GM23248 (cell line): ENCODE data around the gene WDR27. TPM values are rescaled to one million over a fixed set of nuclear protein-coding genes. Genes with fewer than 3 reads are reported as not detected.

ENCODE experiments used
- DNase-seq: peaks from one replicate; pipeline ENCODE4 v3.0.0-alpha.2; 2015
- H2AFZ ChIP-seq: fragments of 200-600 bp; sonication (generic); 2 replicates; pipeline ENCODE4 v1.6.1; 2016; ENCODE audit warnings: antibody characterized with exemption
- H3F3A ChIP-seq: fragments of 200-600 bp; sonication (generic); 2 replicates; pipeline ENCODE4 v1.6.1; 2016; ENCODE audit warnings: mild to moderate bottlenecking, antibody characterized with exemption, mixed run types; ENCODE audit not compliant: insufficient read depth
- H3K27ac ChIP-seq: fragments of 200-600 bp; sonication (generic); 2 replicates; pipeline ENCODE4 v1.5.1; 2016; ENCODE audit warnings: mild to moderate bottlenecking
- H3K27me3 ChIP-seq: fragments of 200-600 bp; sonication (generic); replicated peaks from 2 replicates; pipeline ENCODE4 v1.6.1; 2016; ENCODE audit warnings: mild to moderate bottlenecking; ENCODE audit not compliant: insufficient read depth
- H3K36me3 ChIP-seq: fragments of 200-600 bp; sonication (generic); 2 replicates; pipeline ENCODE4 v1.6.1; 2016; ENCODE audit warnings: low read depth, mild to moderate bottlenecking
- H3K4me1 ChIP-seq: fragments of 200-600 bp; sonication (generic); 2 replicates; pipeline ENCODE4 v1.6.1; 2016; ENCODE audit warnings: mild to moderate bottlenecking; ENCODE audit not compliant: insufficient read depth
- H3K4me2 ChIP-seq: fragments of 200-600 bp; sonication (generic); one replicate; pipeline ENCODE4 v1.6.1; 2016; ENCODE audit warnings: mild to moderate bottlenecking; ENCODE audit not compliant: unreplicated experiment
- H3K4me3 ChIP-seq: fragments of 200-600 bp; sonication (generic); 2 replicates; pipeline ENCODE4 v1.5.1; 2016; ENCODE audit warnings: mild to moderate bottlenecking
- H3K79me2 ChIP-seq: fragments of 200-600 bp; sonication (generic); 2 replicates; pipeline ENCODE4 v1.6.1; 2016; ENCODE audit warnings: mild to moderate bottlenecking; ENCODE audit not compliant: insufficient read depth
- H3K9ac ChIP-seq: fragments of 200-600 bp; sonication (generic); 2 replicates; pipeline ENCODE4 v1.6.1; 2016; ENCODE audit warnings: mild to moderate bottlenecking
- H3K9me2 ChIP-seq: fragments of 200-600 bp; sonication (generic); 2 replicates; pipeline ENCODE4 v1.6.1; 2016; ENCODE audit warnings: mixed run types, mild to moderate bottlenecking, moderate library complexity; ENCODE audit not compliant: insufficient read depth
- H3K9me3 ChIP-seq: fragments of 200-600 bp; sonication (generic); one replicate; pipeline ENCODE4 v1.6.1; 2017; ENCODE audit warnings: low read depth
- H4K20me1 ChIP-seq: fragments of 200-600 bp; sonication (generic); 2 replicates; pipeline ENCODE4 v1.6.0; 2016; ENCODE audit not compliant: insufficient read depth
- EZH2 ChIP-seq: fragments of 200-600 bp; sonication (generic); IDR thresholded peaks from 2 replicates; pipeline ENCODE4 v1.6.1; 2018; ENCODE audit warnings: antibody characterized with exemption, mild to moderate bottlenecking; ENCODE audit not compliant: insufficient read depth, poor library complexity, severe bottlenecking
- EZH2phosphoT487 ChIP-seq: fragments of 200-600 bp; sonication (generic); IDR thresholded peaks from 2 replicates; pipeline ENCODE4 v1.6.1; 2018; ENCODE audit warnings: antibody characterized with exemption, moderate library complexity, mild to moderate bottlenecking, low read depth; ENCODE audit not compliant: insufficient read depth
- WGBS, 2 experiments: methylation state at CpG; one replicate each; pipeline ENCODE4 v1.1.6; 2015 to 2017; ENCODE audit warnings: low lambda C conversion rate in 2 of 2, low coverage in 1 of 2; ENCODE audit errors: missing lambda C conversion rate in 2 of 2; 5-methylcytosine and 5-hydroxymethylcytosine counted together
- in situ Hi-C: fragments of 300-500 bp; cut with MboI; formaldehyde crosslinking; loops from 2 replicates; pipeline ENCODE4 v1.15.0; 2020
- polyA plus RNA-seq: library from polyadenylated mRNA; unstranded; fragments of >200 nt; fragmentation: Nextera tagmentation; extraction: Ambion mirVana; gene quantifications from 2 replicates; pipeline ENCODE4 v1.2.1, GENCODE V29; 2016
- total RNA-seq: library from RNA; depleted of rRNA; stranded (reverse); fragments of >200 nt; shearing (Covaris generic); gene quantifications from 2 replicates; pipeline ENCODE4 v1.2.3, GENCODE V29; 2014

Gene WDR27
- total and polyA plus RNA-seq, 2 experiments from 2014 or later, result 9.2 to 9.3 TPM

DNA sequence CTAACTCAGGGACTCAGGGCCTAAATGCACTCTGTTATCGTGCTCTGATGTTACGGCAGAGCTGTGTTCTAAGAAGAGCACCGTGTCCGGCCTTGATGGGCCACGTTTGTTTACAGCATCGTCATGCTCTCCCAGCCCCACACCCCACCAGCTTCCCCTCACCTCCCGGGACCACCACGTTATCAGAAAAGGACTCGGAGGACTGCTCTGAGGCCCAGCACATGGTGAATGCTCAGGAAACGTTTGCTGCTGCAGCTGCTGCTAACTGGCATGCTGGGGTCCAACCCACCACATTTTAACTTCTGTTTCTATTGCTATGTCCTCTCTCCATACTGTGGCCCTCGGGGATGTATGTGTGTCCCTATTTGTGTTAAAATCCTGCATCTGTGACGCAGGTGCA is 50.3 kb downstream of the WDR27 start:
- in situ Hi-C loops, result no loop called here
- H3K4me2 ChIP-seq, result no peak overlapping the region
- no peak for DNase-seq
- H3K36me3 ChIP-seq, result no peaks in the 10 kb centered on the region; the same call in 1 of the 2 replicates
- no peak for TF ChIP-seq EZH2
- TF ChIP-seq EZH2phosphoT487, result no peak
- no peaks in the 10 kb centered on the region for H3K9me3 ChIP-seq
- no peak overlapping the region for H3K27ac ChIP-seq
- 94 to 95% methylated on average over 12 of the region's 12 CpGs for WGBS, 2 experiments
- no peaks in the 10 kb centered on the region for H4K20me1 ChIP-seq
- no peaks in the 10 kb centered on the region for H3K27me3 ChIP-seq
- H3F3A ChIP-seq, result no peaks in the 10 kb centered on the region
- no peak overlapping the region for H2AFZ ChIP-seq
- H3K9me2 ChIP-seq, result no peaks in the 10 kb centered on the region
- no peaks in the 10 kb centered on the region for H3K79me2 ChIP-seq
- H3K9ac ChIP-seq, result no peak overlapping the region
- no peaks in the 10 kb centered on the region for H3K4me1 ChIP-seq
- no peak overlapping the region for H3K4me3 ChIP-seq

DNA sequence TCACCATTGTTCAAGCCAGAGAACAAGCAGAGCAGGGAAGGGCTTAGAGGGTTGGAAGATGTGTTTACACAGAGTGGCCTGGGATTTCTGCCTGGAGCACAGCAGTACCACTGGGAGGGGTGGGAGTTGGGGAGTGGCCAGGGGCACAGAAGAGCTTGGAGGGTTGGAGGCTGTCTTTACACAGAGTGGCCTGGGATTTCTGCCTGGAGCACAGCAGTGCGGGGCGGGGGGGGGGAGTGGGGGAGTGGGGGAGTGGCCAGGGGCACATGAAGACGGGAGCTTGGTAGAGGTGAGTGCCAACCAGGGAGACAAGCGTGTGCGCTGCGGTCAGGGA is 50.9 kb downstream of the WDR27 start:
- Histone ChIP-seq H3K4me2 (no peak overlapping the region), H3K4me1 (no peaks in the 10 kb centered on the region), H3K9ac (no peak overlapping the region), H3K27me3 (no peaks in the 10 kb centered on the region), H3K27ac (no peak overlapping the region), H3K36me3 (no peaks in the 10 kb centered on the region; the same call in 1 of the 2 replicates), H3K79me2 (no peaks in the 10 kb centered on the region), H3K4me3 (no peak overlapping the region), H3K9me3 (no peaks in the 10 kb centered on the region), H3F3A (no peaks in the 10 kb centered on the region), H3K9me2 (no peaks in the 10 kb centered on the region), H2AFZ (no peak overlapping the region), H4K20me1 (no peaks in the 10 kb centered on the region)
- in situ Hi-C loops, result no loop called here
- no peak for DNase-seq
- TF ChIP-seq EZH2 (no peak), EZH2phosphoT487 (no peak)
- WGBS, 2 experiments, result 91 to 100% methylated on average over 3 to 6 of the region's 6 CpGs

GRCh38 chr6:169650241-169650958 is 51.4 kb downstream of the WDR27 start:
- H3K4me1 ChIP-seq, result no peaks in the 10 kb centered on the region
- no peaks in the 10 kb centered on the region for H4K20me1 ChIP-seq
- no peak overlapping the region for H3K4me3 ChIP-seq
- H3K9me3 ChIP-seq, result no peaks in the 10 kb centered on the region
- in situ Hi-C loops, result no loop called here
- no peaks in the 10 kb centered on the region for H3K27me3 ChIP-seq
- H2AFZ ChIP-seq, result no peak overlapping the region
- no peak for DNase-seq
- H3K4me2 ChIP-seq, result no peak overlapping the region
- no peaks in the 10 kb centered on the region for H3F3A ChIP-seq
- no peak for TF ChIP-seq EZH2
- no peak for TF ChIP-seq EZH2phosphoT487
- no peaks in the 10 kb centered on the region for H3K79me2 ChIP-seq
- WGBS, 2 experiments, result 92 to 100% methylated on average over 2 to 3 of the region's 3 CpGs
- H3K36me3 ChIP-seq, result no peaks in the 10 kb centered on the region; the same call in 1 of the 2 replicates
- H3K27ac ChIP-seq, result no peak overlapping the region
- H3K9me2 ChIP-seq, result no peaks in the 10 kb centered on the region
- no peak overlapping the region for H3K9ac ChIP-seq

GRCh38 chr6:169648617-169649016 is 53.2 kb downstream of the WDR27 start:
- in situ Hi-C loops, result loop anchor here (25.0 kb wide), 1 partner anchor 736 kb away; no protein-coding TSS in a partner anchor
- DNase-seq, result no peak
- WGBS, 2 experiments, result 94 to 97% methylated on average over 9 of the region's 9 CpGs
- H3K27ac ChIP-seq, result no peak overlapping the region
- no peaks in the 10 kb centered on the region for H3K4me1 ChIP-seq
- no peaks in the 10 kb centered on the region for H3K79me2 ChIP-seq
- no peaks in the 10 kb centered on the region for H3K27me3 ChIP-seq
- no peak overlapping the region for H3K4me3 ChIP-seq
- no peaks in the 10 kb centered on the region for H4K20me1 ChIP-seq
- H3F3A ChIP-seq, result no peaks in the 10 kb centered on the region
- TF ChIP-seq EZH2 (no peak), EZH2phosphoT487 (no peak)
- H2AFZ ChIP-seq, result no peak overlapping the region
- H3K9ac ChIP-seq, result no peak overlapping the region
- no peaks in the 10 kb centered on the region for H3K9me3 ChIP-seq
- H3K36me3 ChIP-seq, result no peaks in the 10 kb centered on the region; the same call in 1 of the 2 replicates
- no peak overlapping the region for H3K4me2 ChIP-seq
- no peaks in the 10 kb centered on the region for H3K9me2 ChIP-seq

- H3K4me2 ChIP-seq, result no peak overlapping the region
- H3K79me2 ChIP-seq, result no peaks in the 10 kb centered on the region
- H3K27ac ChIP-seq, result no peak overlapping the region
- no peaks in the 10 kb centered on the region for H4K20me1 ChIP-seq
- no peaks in the 10 kb centered on the region for H3F3A ChIP-seq
- no peak overlapping the region for H2AFZ ChIP-seq
- WGBS, 2 experiments, result 71 to 72% methylated on average over 10 of the region's 10 CpGs
- no peak for DNase-seq
- TF ChIP-seq EZH2phosphoT487 (no peak), EZH2 (no peak)
- no peak overlapping the region for H3K9ac ChIP-seq
- no peak overlapping the region for H3K4me3 ChIP-seq
- no peaks in the 10 kb centered on the region for H3K27me3 ChIP-seq
- no peaks in the 10 kb centered on the region for H3K9me2 ChIP-seq
- no peaks in the 10 kb centered on the region; the same call in 1 of the 2 replicates for H3K36me3 ChIP-seq
- H3K4me1 ChIP-seq, result no peaks in the 10 kb centered on the region
- H3K9me3 ChIP-seq, result no peaks in the 10 kb centered on the region
- in situ Hi-C loops, result loop anchor here (25.0 kb wide), 1 partner anchor 736 kb away; no protein-coding TSS in a partner anchor
Observed at GRCh38 chr6:169648092-169648491, 53.7 kb downstream of the WDR27 start.
